LoVo (cell line): ENCODE measurements around the gene FAM240A.

Experiments used
- DNase-seq: peaks from one replicate; pipeline ENCODE4 v3.0.0-alpha.2; 2016; ENCODE audit warnings: low spot score

The FAM240A gene

DNA sequence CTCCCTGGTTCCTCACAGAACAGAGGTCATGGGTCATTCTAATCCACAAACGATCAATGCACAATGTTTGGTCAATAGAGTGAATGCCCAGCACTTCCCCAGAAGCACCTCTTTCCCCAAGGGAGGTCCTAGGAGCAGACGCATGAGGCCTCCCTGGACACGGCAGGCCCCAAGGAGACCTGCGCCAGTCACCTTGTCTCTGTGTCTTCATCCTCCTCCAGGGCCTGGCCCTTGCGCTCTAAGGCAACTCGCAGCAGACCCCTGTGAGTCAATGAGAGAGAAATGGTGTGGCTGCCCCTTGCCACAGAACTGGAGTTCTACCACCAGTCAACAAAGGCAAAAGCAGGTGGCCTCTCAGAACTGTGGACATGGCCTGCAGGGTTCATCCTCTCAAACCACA is 63.1 kb downstream of the FAM240A start:
- no peak for DNase-seq
